Activated CD8-positive, alpha-beta memory T cell treated with anti-CD3 and anti-CD28 coated beads for 24 hours (primary cell): ENCODE results near the gene RUVBL2.
A peak's percentile ranks its signal among the peaks of the same experiment; 100 is the strongest.

Experiments used
- DNase-seq: peaks from one replicate; pipeline ENCODE4 v3.0.0-alpha.2; 2020

Gene RUVBL2

GRCh38 chr19:48964205-48965039 lies 29.3 kb upstream of the RUVBL2 start:
- no peak for DNase-seq

- DNase-seq: peak; percentile 97
Measured at GRCh38 chr19:48965040-48965805, 28.5 kb upstream of the RUVBL2 start, which contains the start of gene FTL. Gene FTL (plus strand): TSS chr19:48965309. CDS start chr19:48965508, 199 bp downstream.

GRCh38 chr19:48965806-48966540 lies 27.7 kb upstream of the RUVBL2 start:
- DNase-seq: peak; percentile 96

GRCh38 chr19:48966541-48967345 lies 26.9 kb upstream of the RUVBL2 start:
- peak; percentile 63 for DNase-seq

- no peak for DNase-seq
Measured at GRCh38 chr19:48967346-48968178, 26.1 kb upstream of the RUVBL2 start.

- no peak for DNase-seq
Measured at GRCh38 chr19:48968179-48968661, 25.5 kb upstream of the RUVBL2 start.

- DNase-seq: no peak
Measured at GRCh38 chr19:48968813-48969218, 24.9 kb upstream of the RUVBL2 start.

GRCh38 chr19:48969276-48970138 lies 24.2 kb upstream of the RUVBL2 start:
- no peak for DNase-seq

GRCh38 chr19:48970139-48970766 lies 23.4 kb upstream of the RUVBL2 start:
- no peak for DNase-seq

- peak; percentile 94 for DNase-seq
Measured at GRCh38 chr19:48970923-48971395, 22.7 kb upstream of the RUVBL2 start.

GRCh38 chr19:48975947-48976847 lies 17.5 kb upstream of the RUVBL2 start:
- no peak for DNase-seq

- DNase-seq: no peak
Measured at GRCh38 chr19:48977061-48977460, 16.6 kb upstream of the RUVBL2 start.

- DNase-seq: no peak
Measured at GRCh38 chr19:48982280-48982679, 11.4 kb upstream of the RUVBL2 start.

- DNase-seq: no peak
Measured at GRCh38 chr19:48985711-48986110, 8.0 kb upstream of the RUVBL2 start.

- DNase-seq: no peak
Measured at GRCh38 chr19:48986211-48986610, 7.5 kb upstream of the RUVBL2 start.

GRCh38 chr19:48987323-48987722 lies 6.4 kb upstream of the RUVBL2 start:
- DNase-seq: no peak

- no peak for DNase-seq
Measured at GRCh38 chr19:48988286-48988685, 5.4 kb upstream of the RUVBL2 start.

GRCh38 chr19:48988860-48989259 lies 4.8 kb upstream of the RUVBL2 start:
- no peak for DNase-seq
